HG03565 (cell line): ENCODE results near the gene TRMT13.

Source experiments
- ATAC-seq: cut with Tn5 transposase; IDR thresholded peaks from one replicate; pipeline ENCODE4 v1.9.1; 2021; ENCODE audit warnings: mild to moderate bottlenecking, moderate library complexity; ENCODE audit not compliant: unreplicated experiment

TRMT13 gene

GRCh38 chr1:100132566-100133477 lies at the start of gene TRMT13, which contains the start of gene SASS6:
Gene TRMT13, plus strand, starts transcription at chr1:100133163. Its CDS starts 6 bp downstream, at chr1:100133169.
Gene SASS6, minus strand, starts transcription at chr1:100132930. Its CDS starts 116 bp downstream, at chr1:100132814.
- peak; percentile 84 for ATAC-seq

- ATAC-seq = no peak
Observed at GRCh38 chr1:100087396-100087795, 45.6 kb upstream of the TRMT13 start.

GRCh38 chr1:100089082-100089481 lies 43.9 kb upstream of the TRMT13 start:
- no peak for ATAC-seq

GRCh38 chr1:100090471-100090870 lies 42.5 kb upstream of the TRMT13 start:
- ATAC-seq = no peak

GRCh38 chr1:100100202-100100601 lies 32.8 kb upstream of the TRMT13 start:
- ATAC-seq = no peak

- ATAC-seq = no peak
Observed at GRCh38 chr1:100101564-100101963, 31.4 kb upstream of the TRMT13 start.

GRCh38 chr1:100107696-100108095 lies 25.3 kb upstream of the TRMT13 start:
- no peak for ATAC-seq

GRCh38 chr1:100109554-100110066 lies 23.4 kb upstream of the TRMT13 start:
- no peak for ATAC-seq

GRCh38 chr1:100115524-100115923 lies 17.4 kb upstream of the TRMT13 start:
- ATAC-seq = no peak

GRCh38 chr1:100122177-100122576 lies 10.8 kb upstream of the TRMT13 start:
- no peak for ATAC-seq

- no peak for ATAC-seq
Observed at GRCh38 chr1:100127226-100127625, 5.7 kb upstream of the TRMT13 start.

- no peak for ATAC-seq
Observed at GRCh38 chr1:100130552-100131077, 2.3 kb upstream of the TRMT13 start.

- ATAC-seq = no peak
Observed at GRCh38 chr1:100131623-100132022, 1.3 kb upstream of the TRMT13 start.

GRCh38 chr1:100134872-100135271 lies 1.9 kb downstream of the TRMT13 start:
- ATAC-seq = no peak

GRCh38 chr1:100137602-100138001 lies 4.6 kb downstream of the TRMT13 start:
- no peak for ATAC-seq

- no peak for ATAC-seq
Observed at GRCh38 chr1:100141192-100141591, 8.2 kb downstream of the TRMT13 start.

GRCh38 chr1:100142343-100142742 lies 9.4 kb downstream of the TRMT13 start:
- no peak for ATAC-seq

GRCh38 chr1:100145116-100145515 lies 12.2 kb downstream of the TRMT13 start:
- no peak for ATAC-seq

- ATAC-seq = no peak
Observed at GRCh38 chr1:100146958-100147357, 14.0 kb downstream of the TRMT13 start.

GRCh38 chr1:100147875-100148274 lies 14.9 kb downstream of the TRMT13 start:
- no peak for ATAC-seq

- ATAC-seq = no peak
Observed at GRCh38 chr1:100151679-100152078, 18.7 kb downstream of the TRMT13 start.

- peak; percentile 78 for ATAC-seq
Observed at GRCh38 chr1:100152271-100152670, 19.3 kb downstream of the TRMT13 start.
